ENCODE measurements around the gene KIDINS220. TPM values are rescaled to one million over a fixed set of nuclear protein-coding genes. Genes with fewer than 3 reads are reported as not detected.

Gene KIDINS220
- total and polyA plus RNA-seq, 2 experiments from 2014 or later, result 12.8 to 38.2 TPM

DNA sequence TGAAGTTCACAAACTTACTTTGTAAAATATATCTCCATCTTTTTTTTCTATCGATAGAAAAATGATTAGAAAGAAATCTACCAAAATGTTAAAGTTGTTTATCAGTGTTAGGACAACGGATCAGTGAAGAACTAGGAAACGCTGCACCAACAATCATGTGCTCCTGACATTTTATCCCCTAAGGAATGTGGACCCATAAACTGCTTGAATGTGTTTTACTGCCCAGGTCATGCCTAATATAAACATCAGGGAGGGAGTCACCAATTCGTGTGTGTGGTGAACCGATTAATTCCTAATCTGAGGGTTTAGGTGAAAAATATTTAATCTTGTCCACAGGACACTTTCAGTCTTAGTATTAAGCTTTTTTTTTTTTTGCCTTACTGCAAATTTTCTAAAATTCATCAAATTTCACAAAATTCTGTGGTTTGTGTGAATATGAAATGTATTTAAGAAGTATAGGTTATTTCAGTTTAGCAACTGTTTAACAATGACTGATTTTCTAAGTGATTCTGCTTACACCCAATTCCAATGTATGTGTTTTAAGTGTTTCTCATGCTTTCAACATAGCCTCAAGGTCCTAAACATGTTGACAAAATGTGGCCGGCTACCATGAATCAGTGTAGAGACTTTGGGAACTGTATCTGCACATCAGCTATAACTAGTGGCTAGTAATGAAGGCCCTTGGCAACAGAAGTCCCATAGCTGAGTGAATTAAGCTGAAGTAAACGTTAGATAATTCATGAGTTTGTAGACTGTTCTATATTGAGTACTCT is 11.1 kb upstream of the KIDINS220 start:
- Histone ChIP-seq H3F3A (replicated peaks; ENCODE audit: low read depth) (no peaks in the 10 kb centered on the region), H3K4me1 (ENCODE audit: insufficient read depth) (no peaks in the 10 kb centered on the region), H2AFZ (no peak overlapping the region), H3K4me3 (no peak overlapping the region), H3K79me2 (replicated peaks; ENCODE audit: insufficient read depth) (no peaks in the 10 kb centered on the region), H4K20me1 (replicated peaks; ENCODE audit: insufficient read depth) (no peaks in the 10 kb centered on the region), H3K36me3 (ENCODE audit: insufficient read depth) (no peaks in the 10 kb centered on the region), H3K27me3 (ENCODE audit: insufficient read depth) (no peaks in the 10 kb centered on the region), H3K9me2 (ENCODE audit: insufficient read depth) (peaks cover 2% of the 10 kb centered on the region; the same call in 1 of the 2 replicates), H3K27ac (ENCODE audit: low read depth) (no peak overlapping the region), H3K4me2 (no peak overlapping the region)
- H3K9me3 Mint-ChIP-seq, result no peaks in the 10 kb centered on the region
- H3K27me3 Mint-ChIP-seq (ENCODE audit: insufficient read depth, low read depth, poor library complexity), result no peaks in the 10 kb centered on the region
- TF ChIP-seq, protein P1, sequence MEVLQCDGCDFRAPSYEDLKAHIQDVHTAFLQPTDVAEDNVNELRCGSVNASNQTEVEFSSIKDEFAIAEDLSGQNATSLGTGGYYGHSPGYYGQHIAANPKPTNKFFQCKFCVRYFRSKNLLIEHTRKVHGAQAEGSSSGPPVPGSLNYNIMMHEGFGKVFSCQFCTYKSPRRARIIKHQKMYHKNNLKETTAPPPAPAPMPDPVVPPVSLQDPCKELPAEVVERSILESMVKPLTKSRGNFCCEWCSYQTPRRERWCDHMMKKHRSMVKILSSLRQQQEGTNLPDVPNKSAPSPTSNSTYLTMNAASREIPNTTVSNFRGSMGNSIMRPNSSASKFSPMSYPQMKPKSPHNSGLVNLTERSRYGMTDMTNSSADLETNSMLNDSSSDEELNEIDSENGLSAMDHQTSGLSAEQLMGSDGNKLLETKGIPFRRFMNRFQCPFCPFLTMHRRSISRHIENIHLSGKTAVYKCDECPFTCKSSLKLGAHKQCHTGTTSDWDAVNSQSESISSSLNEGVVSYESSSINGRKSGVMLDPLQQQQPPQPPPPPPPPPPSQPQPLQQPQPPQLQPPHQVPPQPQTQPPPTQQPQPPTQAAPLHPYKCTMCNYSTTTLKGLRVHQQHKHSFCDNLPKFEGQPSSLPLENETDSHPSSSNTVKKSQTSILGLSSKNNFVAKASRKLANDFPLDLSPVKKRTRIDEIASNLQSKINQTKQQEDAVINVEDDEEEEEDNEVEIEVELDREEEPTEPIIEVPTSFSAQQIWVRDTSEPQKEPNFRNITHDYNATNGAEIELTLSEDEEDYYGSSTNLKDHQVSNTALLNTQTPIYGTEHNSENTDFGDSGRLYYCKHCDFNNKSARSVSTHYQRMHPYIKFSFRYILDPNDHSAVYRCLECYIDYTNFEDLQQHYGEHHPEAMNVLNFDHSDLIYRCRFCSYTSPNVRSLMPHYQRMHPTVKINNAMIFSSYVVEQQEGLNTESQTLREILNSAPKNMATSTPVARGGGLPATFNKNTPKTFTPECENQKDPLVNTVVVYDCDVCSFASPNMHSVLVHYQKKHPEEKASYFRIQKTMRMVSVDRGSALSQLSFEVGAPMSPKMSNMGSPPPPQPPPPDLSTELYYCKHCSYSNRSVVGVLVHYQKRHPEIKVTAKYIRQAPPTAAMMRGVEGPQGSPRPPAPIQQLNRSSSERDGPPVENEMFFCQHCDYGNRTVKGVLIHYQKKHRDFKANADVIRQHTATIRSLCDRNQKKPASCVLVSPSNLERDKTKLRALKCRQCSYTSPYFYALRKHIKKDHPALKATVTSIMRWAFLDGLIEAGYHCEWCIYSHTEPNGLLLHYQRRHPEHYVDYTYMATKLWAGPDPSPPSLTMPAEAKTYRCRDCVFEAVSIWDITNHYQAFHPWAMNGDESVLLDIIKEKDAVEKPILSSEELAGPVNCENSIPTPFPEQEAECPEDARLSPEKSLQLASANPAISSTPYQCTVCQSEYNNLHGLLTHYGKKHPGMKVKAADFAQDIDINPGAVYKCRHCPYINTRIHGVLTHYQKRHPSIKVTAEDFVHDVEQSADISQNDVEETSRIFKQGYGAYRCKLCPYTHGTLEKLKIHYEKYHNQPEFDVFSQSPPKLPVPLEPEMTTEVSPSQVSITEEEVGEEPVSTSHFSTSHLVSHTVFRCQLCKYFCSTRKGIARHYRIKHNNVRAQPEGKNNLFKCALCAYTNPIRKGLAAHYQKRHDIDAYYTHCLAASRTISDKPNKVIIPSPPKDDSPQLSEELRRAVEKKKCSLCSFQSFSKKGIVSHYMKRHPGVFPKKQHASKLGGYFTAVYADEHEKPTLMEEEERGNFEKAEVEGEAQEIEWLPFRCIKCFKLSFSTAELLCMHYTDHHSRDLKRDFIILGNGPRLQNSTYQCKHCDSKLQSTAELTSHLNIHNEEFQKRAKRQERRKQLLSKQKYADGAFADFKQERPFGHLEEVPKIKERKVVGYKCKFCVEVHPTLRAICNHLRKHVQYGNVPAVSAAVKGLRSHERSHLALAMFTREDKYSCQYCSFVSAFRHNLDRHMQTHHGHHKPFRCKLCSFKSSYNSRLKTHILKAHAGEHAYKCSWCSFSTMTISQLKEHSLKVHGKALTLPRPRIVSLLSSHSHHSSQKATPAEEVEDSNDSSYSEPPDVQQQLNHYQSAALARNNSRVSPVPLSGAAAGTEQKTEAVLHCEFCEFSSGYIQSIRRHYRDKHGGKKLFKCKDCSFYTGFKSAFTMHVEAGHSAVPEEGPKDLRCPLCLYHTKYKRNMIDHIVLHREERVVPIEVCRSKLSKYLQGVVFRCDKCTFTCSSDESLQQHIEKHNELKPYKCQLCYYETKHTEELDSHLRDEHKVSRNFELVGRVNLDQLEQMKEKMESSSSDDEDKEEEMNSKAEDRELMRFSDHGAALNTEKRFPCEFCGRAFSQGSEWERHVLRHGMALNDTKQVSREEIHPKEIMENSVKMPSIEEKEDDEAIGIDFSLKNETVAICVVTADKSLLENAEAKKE (CRISPR knock-in tag; IDR thresholded peaks at IDR 0.05), result no peak
- TF ChIP-seq EZH2phosphoT487 (IDR thresholded peaks at IDR 0.05; ENCODE audit: unreplicated experiment), result no peak
- TF ChIP-seq NANOG (IDR thresholded peaks at IDR 0.05; ENCODE audit: borderline replicate concordance), result no peak
- TF ChIP-seq, protein P2, sequence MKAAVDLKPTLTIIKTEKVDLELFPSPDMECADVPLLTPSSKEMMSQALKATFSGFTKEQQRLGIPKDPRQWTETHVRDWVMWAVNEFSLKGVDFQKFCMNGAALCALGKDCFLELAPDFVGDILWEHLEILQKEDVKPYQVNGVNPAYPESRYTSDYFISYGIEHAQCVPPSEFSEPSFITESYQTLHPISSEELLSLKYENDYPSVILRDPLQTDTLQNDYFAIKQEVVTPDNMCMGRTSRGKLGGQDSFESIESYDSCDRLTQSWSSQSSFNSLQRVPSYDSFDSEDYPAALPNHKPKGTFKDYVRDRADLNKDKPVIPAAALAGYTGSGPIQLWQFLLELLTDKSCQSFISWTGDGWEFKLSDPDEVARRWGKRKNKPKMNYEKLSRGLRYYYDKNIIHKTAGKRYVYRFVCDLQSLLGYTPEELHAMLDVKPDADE (IDR thresholded peaks at IDR 0.05), result no peak
- TF ChIP-seq ZNF114 (CRISPR knock-in tag; IDR thresholded peaks at IDR 0.05), result no peak
- TF ChIP-seq, protein P3, sequence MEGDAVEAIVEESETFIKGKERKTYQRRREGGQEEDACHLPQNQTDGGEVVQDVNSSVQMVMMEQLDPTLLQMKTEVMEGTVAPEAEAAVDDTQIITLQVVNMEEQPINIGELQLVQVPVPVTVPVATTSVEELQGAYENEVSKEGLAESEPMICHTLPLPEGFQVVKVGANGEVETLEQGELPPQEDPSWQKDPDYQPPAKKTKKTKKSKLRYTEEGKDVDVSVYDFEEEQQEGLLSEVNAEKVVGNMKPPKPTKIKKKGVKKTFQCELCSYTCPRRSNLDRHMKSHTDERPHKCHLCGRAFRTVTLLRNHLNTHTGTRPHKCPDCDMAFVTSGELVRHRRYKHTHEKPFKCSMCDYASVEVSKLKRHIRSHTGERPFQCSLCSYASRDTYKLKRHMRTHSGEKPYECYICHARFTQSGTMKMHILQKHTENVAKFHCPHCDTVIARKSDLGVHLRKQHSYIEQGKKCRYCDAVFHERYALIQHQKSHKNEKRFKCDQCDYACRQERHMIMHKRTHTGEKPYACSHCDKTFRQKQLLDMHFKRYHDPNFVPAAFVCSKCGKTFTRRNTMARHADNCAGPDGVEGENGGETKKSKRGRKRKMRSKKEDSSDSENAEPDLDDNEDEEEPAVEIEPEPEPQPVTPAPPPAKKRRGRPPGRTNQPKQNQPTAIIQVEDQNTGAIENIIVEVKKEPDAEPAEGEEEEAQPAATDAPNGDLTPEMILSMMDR (conservative IDR thresholded peaks at IDR 0.05; ENCODE audit: low read depth in 2 of 2), result no peak
- TF ChIP-seq, protein P4, sequence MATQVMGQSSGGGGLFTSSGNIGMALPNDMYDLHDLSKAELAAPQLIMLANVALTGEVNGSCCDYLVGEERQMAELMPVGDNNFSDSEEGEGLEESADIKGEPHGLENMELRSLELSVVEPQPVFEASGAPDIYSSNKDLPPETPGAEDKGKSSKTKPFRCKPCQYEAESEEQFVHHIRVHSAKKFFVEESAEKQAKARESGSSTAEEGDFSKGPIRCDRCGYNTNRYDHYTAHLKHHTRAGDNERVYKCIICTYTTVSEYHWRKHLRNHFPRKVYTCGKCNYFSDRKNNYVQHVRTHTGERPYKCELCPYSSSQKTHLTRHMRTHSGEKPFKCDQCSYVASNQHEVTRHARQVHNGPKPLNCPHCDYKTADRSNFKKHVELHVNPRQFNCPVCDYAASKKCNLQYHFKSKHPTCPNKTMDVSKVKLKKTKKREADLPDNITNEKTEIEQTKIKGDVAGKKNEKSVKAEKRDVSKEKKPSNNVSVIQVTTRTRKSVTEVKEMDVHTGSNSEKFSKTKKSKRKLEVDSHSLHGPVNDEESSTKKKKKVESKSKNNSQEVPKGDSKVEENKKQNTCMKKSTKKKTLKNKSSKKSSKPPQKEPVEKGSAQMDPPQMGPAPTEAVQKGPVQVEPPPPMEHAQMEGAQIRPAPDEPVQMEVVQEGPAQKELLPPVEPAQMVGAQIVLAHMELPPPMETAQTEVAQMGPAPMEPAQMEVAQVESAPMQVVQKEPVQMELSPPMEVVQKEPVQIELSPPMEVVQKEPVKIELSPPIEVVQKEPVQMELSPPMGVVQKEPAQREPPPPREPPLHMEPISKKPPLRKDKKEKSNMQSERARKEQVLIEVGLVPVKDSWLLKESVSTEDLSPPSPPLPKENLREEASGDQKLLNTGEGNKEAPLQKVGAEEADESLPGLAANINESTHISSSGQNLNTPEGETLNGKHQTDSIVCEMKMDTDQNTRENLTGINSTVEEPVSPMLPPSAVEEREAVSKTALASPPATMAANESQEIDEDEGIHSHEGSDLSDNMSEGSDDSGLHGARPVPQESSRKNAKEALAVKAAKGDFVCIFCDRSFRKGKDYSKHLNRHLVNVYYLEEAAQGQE (IDR thresholded peaks at IDR 0.05; ENCODE audit: unreplicated experiment), result no peak
- TF ChIP-seq POLR2AphosphoS5 (IDR thresholded peaks at IDR 0.05; ENCODE audit: low read depth), result no peak
- no peaks in the 10 kb centered on the region for H3K36me3 Mint-ChIP-seq (ENCODE audit: low read depth)
- no peak overlapping the region for H3K4me3 Mint-ChIP-seq
- ATAC-seq (no peak), DNase-seq (ENCODE audit: low spot score) (no peak)
- no peak overlapping the region for H3K27ac Mint-ChIP-seq
- H3K4me1 Mint-ChIP-seq, result peaks cover 6% of the 10 kb centered on the region; the same call in 1 of the 3 replicates

Data from GM23338 (cell line).